ENCODE measurements around the gene TRIP10. TPM values are rescaled to one million over a fixed set of nuclear protein-coding genes. Genes with fewer than 3 reads are reported as not detected.

TRIP10 gene
- total RNA-seq, 4 donors from 2014 or later: 94.1 to 129 (median 104) TPM

DNA sequence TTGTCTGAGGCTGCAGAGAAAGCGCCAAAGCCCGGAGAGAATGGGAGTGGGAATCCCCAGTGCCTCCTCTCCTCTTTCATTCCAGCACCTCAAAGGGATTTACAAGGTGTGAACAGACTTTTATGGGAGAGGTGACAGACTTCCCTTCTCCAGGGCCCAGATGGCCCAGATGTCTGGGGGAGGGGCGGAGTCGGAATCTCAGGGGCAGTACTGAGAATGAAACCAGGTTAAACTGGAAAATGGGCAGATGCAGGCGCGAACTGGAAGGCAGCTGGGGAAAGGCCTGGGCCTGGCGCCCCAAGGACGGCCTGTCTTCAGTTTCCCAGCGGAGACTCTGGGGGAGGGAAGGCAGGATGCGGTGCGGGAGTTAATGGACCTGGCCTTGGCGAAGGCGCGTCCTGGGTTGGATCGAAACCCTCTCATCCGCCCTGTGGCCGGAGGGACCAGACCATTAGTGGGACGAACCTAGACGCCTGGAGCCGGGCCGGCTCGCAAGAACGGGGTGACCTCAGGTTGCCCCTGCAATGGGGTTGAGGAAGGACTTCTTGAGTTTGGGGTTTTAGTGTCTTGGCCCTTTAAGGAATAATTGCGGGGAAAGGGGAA, 592 bp upstream of the TRIP10 start:
- TF ChIP-seq POLR2A (IDR thresholded peaks at IDR 0.05): no peak
- no peak for TF ChIP-seq EP300 (IDR thresholded peaks at IDR 0.05)
- TF ChIP-seq, protein P1, sequence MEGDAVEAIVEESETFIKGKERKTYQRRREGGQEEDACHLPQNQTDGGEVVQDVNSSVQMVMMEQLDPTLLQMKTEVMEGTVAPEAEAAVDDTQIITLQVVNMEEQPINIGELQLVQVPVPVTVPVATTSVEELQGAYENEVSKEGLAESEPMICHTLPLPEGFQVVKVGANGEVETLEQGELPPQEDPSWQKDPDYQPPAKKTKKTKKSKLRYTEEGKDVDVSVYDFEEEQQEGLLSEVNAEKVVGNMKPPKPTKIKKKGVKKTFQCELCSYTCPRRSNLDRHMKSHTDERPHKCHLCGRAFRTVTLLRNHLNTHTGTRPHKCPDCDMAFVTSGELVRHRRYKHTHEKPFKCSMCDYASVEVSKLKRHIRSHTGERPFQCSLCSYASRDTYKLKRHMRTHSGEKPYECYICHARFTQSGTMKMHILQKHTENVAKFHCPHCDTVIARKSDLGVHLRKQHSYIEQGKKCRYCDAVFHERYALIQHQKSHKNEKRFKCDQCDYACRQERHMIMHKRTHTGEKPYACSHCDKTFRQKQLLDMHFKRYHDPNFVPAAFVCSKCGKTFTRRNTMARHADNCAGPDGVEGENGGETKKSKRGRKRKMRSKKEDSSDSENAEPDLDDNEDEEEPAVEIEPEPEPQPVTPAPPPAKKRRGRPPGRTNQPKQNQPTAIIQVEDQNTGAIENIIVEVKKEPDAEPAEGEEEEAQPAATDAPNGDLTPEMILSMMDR (IDR thresholded peaks at IDR 0.05): no peak
- no peak for TF ChIP-seq POLR2AphosphoS5 (IDR thresholded peaks at IDR 0.05)
- WGBS, 2 donors (ENCODE audit: low coverage in 1 of 2): 2 to 16% methylated on average over 6 to 7 of the region's 24 CpGs

DNA sequence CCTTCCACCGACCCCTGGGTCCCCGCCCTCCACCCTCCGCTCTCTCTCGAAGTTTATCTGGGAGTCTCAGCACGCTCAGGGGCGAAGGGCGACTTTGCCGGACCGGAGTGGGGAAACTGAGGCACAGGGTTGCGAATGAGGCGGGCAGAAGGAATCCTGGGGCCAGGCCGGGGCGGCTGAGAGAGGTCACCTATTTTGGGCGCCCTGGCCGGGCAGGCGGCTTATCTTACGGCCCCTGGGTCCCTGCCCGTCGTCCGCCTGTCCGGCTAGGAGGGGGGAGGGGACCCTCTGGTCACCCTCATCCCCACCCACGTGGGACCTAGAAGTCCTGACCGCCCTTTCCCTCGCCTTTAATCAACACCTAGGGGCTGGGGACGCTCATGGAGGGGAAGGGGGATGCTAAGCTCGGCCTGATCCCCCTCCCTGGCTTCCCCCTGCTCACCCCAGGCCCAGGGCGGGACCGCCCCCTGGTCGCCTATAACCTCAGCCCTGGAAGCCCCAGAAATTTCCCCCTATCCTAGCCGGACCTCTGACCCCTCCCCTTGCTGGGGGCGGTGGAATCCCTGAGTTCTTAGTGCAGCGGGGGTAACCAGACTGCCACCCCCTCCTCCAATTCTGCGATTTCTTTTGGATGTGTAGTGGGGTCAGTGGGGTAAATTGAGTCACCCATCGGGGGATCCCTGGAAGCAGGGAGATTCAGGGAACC, 556 bp downstream of the TRIP10 start:
- H3K4me1 ChIP-seq: peaks cover 3 to 77% (median 37%) of the 10 kb centered on the region in 3 donors
- no CpG with 5 or more reads among the region's 34 CpGs for WGBS, 2 donors (ENCODE audit: low coverage in 1 of 2)
- ATAC-seq: no peak

More for the DNA sequence above, 592 bp upstream of the TRIP10 start:
- H3K36me3 ChIP-seq: peaks cover 0 to 25% of the 10 kb centered on the region in 2 donors
- H3K27ac ChIP-seq: peak overlapping the region; percentile 84 to 99 (median 92)
- no peaks in the 10 kb centered on the region for H3K9me3 ChIP-seq
- peak overlapping the region; percentile 23 to 93 for H3K4me3 ChIP-seq
- no peaks in the 10 kb centered on the region for H3K27me3 ChIP-seq
- H3K4me1 ChIP-seq: peaks cover under 1 to 73% (median 27%) of the 10 kb centered on the region in 3 donors
- no peak for ATAC-seq

DNA sequence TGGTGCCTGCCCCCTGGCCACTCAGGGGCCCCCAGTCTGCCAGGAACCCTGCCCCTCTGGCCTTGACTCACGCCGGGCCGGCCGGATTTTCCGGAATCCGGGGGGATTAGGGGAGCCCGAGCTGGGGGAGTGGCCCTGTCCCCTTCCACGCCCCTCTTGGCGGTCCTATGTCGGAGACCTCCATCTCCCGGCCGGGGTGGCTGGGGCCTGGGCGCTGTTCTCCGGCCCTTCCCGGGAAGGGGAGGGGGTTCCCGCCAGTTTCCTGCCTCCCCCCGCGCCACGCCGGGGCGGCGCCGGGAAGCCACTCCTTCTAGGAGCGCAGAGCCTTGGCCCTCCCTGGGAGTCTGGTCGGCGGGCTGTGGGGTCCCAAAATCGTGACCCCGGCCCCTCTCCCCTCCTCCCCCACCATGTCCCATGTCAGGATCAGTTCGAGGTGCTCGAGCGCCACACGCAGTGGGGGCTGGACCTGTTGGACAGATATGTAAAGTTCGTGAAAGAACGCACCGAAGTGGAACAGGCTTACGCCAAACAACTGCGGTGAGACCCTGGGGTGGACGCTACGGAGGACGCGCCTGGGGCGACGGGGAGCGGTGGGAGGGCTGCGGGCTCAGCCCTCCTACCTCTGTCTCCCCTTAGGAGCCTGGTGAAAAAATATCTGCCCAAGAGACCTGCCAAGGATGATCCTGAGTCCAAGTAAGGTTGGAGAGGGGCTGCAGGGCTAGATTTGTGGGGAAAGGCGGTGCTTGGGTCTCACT, 1.3 kb downstream of the TRIP10 start:
- H3K4me1 ChIP-seq: peaks cover 3 to 77% (median 37%) of the 10 kb centered on the region in 3 donors
- peaks cover 0 to 29% of the 10 kb centered on the region in 2 donors for H3K36me3 ChIP-seq
- H3K27ac ChIP-seq: peak overlapping the region; percentile 54 to 99 (median 92)
- H3K27me3 ChIP-seq: no peaks in the 10 kb centered on the region
- H3K4me3 ChIP-seq: peak overlapping the region; percentile 66 to 93
- no peaks in the 10 kb centered on the region for H3K9me3 ChIP-seq
- TF ChIP-seq, protein P1 (IDR thresholded peaks at IDR 0.05): no peak
- TF ChIP-seq EP300 (IDR thresholded peaks at IDR 0.05) (no peak), POLR2AphosphoS5 (IDR thresholded peaks at IDR 0.05) (peak; percentile 73), POLR2A (IDR thresholded peaks at IDR 0.05) (peak in 1 of 2 donors; percentile 17)
- no peak for ATAC-seq
- 7% methylated on average over 11 of the region's 46 CpGs; no CpG with 5 or more reads in 1 of the 2 donors for WGBS, 2 donors (ENCODE audit: low coverage in 1 of 2)

More for the DNA sequence above, 556 bp downstream of the TRIP10 start:
- Histone ChIP-seq H3K27me3 (no peaks in the 10 kb centered on the region), H3K36me3 (peaks cover 0 to 26% of the 10 kb centered on the region in 2 donors), H3K9me3 (no peaks in the 10 kb centered on the region), H3K27ac (peak overlapping the region; percentile 54 to 99 (median 92)), H3K4me3 (peak overlapping the region; percentile 66 to 93)
- TF ChIP-seq, protein P1 (IDR thresholded peaks at IDR 0.05): no peak
- no peak for TF ChIP-seq EP300 (IDR thresholded peaks at IDR 0.05)
- TF ChIP-seq POLR2AphosphoS5 (IDR thresholded peaks at IDR 0.05): no peak
- no peak for TF ChIP-seq POLR2A (IDR thresholded peaks at IDR 0.05)

DNA sequence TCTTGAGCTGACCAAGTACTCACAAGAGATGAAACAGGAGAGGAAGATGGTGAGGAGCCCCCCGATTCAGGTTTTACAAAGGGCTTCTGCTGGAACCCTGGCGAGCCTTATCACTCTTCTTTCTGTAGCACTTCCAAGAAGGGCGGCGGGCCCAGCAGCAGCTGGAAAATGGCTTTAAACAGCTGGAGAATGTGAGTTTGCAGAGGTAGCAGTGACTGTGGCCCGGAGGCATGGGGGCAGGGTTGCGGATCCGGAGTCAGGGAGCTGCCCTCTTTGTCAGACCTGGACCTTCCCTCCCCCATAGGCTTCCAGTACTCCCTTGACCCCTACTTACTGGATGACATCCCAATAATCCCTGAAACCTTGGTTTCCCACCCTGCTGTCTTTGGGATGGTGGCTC, 3.6 kb downstream of the TRIP10 start:
- H3K9me3 ChIP-seq: no peaks in the 10 kb centered on the region
- H3K4me3 ChIP-seq: no peak overlapping the region
- peaks cover 3 to 71% (median 34%) of the 10 kb centered on the region in 3 donors for H3K4me1 ChIP-seq
- no peaks in the 10 kb centered on the region for H3K27me3 ChIP-seq
- 55% methylated on average over 7 of the region's 7 CpGs; no CpG with 5 or more reads in 1 of the 2 donors for WGBS, 2 donors (ENCODE audit: low coverage in 1 of 2)
- TF ChIP-seq, protein P1 (IDR thresholded peaks at IDR 0.05): no peak
- TF ChIP-seq POLR2A (IDR thresholded peaks at IDR 0.05): no peak
- TF ChIP-seq POLR2AphosphoS5 (IDR thresholded peaks at IDR 0.05): no peak
- no peak for TF ChIP-seq EP300 (IDR thresholded peaks at IDR 0.05)
- no peak for ATAC-seq
- peaks cover 0 to 52% of the 10 kb centered on the region in 2 donors for H3K36me3 ChIP-seq
- H3K27ac ChIP-seq: peak overlapping the region in 3 of 4 donors; percentile 92 to 96 (median 93)

All from gastroesophageal sphincter (tissue), 4 donors.